ENCODE results near the gene MAST2.

GRCh38 chr1:45863218-45863617 lies 59.8 kb downstream of the MAST2 start:
- no peak for TF ChIP-seq EGR1 (IDR thresholded peaks at IDR 0.05; ENCODE audit: low read depth)
- TF ChIP-seq, protein P1, sequence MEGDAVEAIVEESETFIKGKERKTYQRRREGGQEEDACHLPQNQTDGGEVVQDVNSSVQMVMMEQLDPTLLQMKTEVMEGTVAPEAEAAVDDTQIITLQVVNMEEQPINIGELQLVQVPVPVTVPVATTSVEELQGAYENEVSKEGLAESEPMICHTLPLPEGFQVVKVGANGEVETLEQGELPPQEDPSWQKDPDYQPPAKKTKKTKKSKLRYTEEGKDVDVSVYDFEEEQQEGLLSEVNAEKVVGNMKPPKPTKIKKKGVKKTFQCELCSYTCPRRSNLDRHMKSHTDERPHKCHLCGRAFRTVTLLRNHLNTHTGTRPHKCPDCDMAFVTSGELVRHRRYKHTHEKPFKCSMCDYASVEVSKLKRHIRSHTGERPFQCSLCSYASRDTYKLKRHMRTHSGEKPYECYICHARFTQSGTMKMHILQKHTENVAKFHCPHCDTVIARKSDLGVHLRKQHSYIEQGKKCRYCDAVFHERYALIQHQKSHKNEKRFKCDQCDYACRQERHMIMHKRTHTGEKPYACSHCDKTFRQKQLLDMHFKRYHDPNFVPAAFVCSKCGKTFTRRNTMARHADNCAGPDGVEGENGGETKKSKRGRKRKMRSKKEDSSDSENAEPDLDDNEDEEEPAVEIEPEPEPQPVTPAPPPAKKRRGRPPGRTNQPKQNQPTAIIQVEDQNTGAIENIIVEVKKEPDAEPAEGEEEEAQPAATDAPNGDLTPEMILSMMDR (IDR thresholded peaks at IDR 0.05 in 2 of 3, conservative IDR thresholded peaks at IDR 0.05 in 1 of 3; ENCODE audit: borderline replicate concordance in 1 of 3, insufficient read depth in 1 of 3, low read depth in 2 of 3, low read length in 2 of 3) = no peak
